AG04450 (cell line): ENCODE measurements around the gene FMNL2. TPM values are rescaled to one million over a fixed set of nuclear protein-coding genes. Genes with fewer than 3 reads are reported as not detected.

ENCODE experiments used
- CTCF ChIA-PET: fragments of 300-600, 350-600 bp; formaldehyde crosslinking; extraction: SDS; loops from one replicate; lab custom pipeline; 2022; ENCODE audit warnings: antibody characterized with exemption, inconsistent platforms; lab: Charles Lee
- POLR2A ChIA-PET: fragments of 350-600 bp; formaldehyde crosslinking; extraction: SDS; loops from one replicate; lab custom pipeline; 2021; ENCODE audit warnings: antibody characterized with exemption, inconsistent platforms; lab: Yijun Ruan, JAX
- DNase-seq: peaks from one replicate; pipeline ENCODE4 v3.0.0-alpha.2; 2011; ENCODE audit warnings: low read depth, low spot score
- H3K27ac ChIP-seq: one replicate; pipeline ENCODE4 v1.5.1; 2012; ENCODE audit warnings: low read depth, low read length, control low read depth
- H3K27me3 ChIP-seq: one replicate; pipeline ENCODE4 v1.6.0; 2012; ENCODE audit warnings: low read length; ENCODE audit not compliant: control insufficient read depth, insufficient read depth
- H3K4me3 ChIP-seq: 2 replicates; pipeline ENCODE4 v1.5.1; 2011; ENCODE audit warnings: mild to moderate bottlenecking, low read depth, low read length, control low read depth
- H3K9me3 ChIP-seq: 2 replicates; pipeline ENCODE4 v1.5.1; 2012; ENCODE audit warnings: low read length; ENCODE audit not compliant: control insufficient read depth, insufficient read depth
- CTCF ChIP-seq: IDR thresholded peaks from 2 replicates; pipeline ENCODE4 v1.5.1; 2011; ENCODE audit warnings: low read depth, low read length, control low read depth, inconsistent platforms
- polyA plus RNA-seq: library from polyadenylated mRNA; depleted of rRNA; stranded (reverse); fragments of >200 nt; gene quantifications from 2 replicates; pipeline ENCODE4 v1.2.3, GENCODE V29; 2011

Gene FMNL2
- polyA plus RNA-seq, 1 experiment, result 22.0 TPM

GRCh38 chr2:152391318-152391717 lies 56.3 kb downstream of the FMNL2 start:
- CTCF ChIA-PET, result no interaction called here
- H3K9me3 ChIP-seq, result peaks cover 6% of the 10 kb centered on the region; the same call in 1 of the 2 replicates
- POLR2A ChIA-PET, result interaction anchor here (0.6 kb wide), 1 partner anchor 563 kb away, joined by 3 read pairs; no protein-coding TSS in a partner anchor

GRCh38 chr2:152393377-152393776 lies 58.4 kb downstream of the FMNL2 start:
- no peak for DNase-seq
- peaks cover 6% of the 10 kb centered on the region; the same call in 1 of the 2 replicates for H3K9me3 ChIP-seq
- ChIA-PET POLR2A (no interaction called here), CTCF (no interaction called here)
- no peak overlapping the region for H3K27ac ChIP-seq
- H3K27me3 ChIP-seq, result no peaks in the 10 kb centered on the region
- no peak for TF ChIP-seq CTCF
- no peak overlapping the region for H3K4me3 ChIP-seq

More at GRCh38 chr2:152391318-152391717, 56.3 kb downstream of the FMNL2 start:
- Histone ChIP-seq H3K27me3 (no peaks in the 10 kb centered on the region), H3K4me3 (no peak overlapping the region), H3K27ac (no peak overlapping the region)
- TF ChIP-seq CTCF, result no peak
- DNase-seq, result no peak

- Histone ChIP-seq H3K27me3 (no peaks in the 10 kb centered on the region), H3K4me3 (no peak overlapping the region), H3K27ac (no peak overlapping the region), H3K9me3 (peaks cover 6% of the 10 kb centered on the region; the same call in 1 of the 2 replicates)
- ChIA-PET CTCF (no interaction called here), POLR2A (no interaction called here)
- no peak for TF ChIP-seq CTCF
- no peak for DNase-seq
Observed at GRCh38 chr2:152394326-152394725, 59.4 kb downstream of the FMNL2 start.

- Histone ChIP-seq H3K27me3 (no peaks in the 10 kb centered on the region), H3K4me3 (no peak overlapping the region), H3K9me3 (no peaks in the 10 kb centered on the region; the same call in 1 of the 2 replicates), H3K27ac (no peak overlapping the region)
- no peak for DNase-seq
- POLR2A ChIA-PET, result no interaction called here
- TF ChIP-seq CTCF, result no peak
- CTCF ChIA-PET, result no interaction called here
Observed at GRCh38 chr2:152395103-152395502, 60.1 kb downstream of the FMNL2 start.

GRCh38 chr2:152395572-152395971 lies 60.6 kb downstream of the FMNL2 start:
- DNase-seq, result no peak
- no peak for TF ChIP-seq CTCF
- Histone ChIP-seq H3K9me3 (no peaks in the 10 kb centered on the region), H3K27ac (no peak overlapping the region), H3K27me3 (no peaks in the 10 kb centered on the region), H3K4me3 (no peak overlapping the region)
- ChIA-PET POLR2A (no interaction called here), CTCF (interaction anchor here (0.8 kb wide), 1 partner anchor 10 kb away, joined by 3 read pairs; no protein-coding TSS in a partner anchor)
